ENCODE data around the gene RIT1.

GRCh38 chr1:155858800-155859233, 52.3 kb downstream of the RIT1 start:
- TF ChIP-seq CTCF (IDR thresholded peaks at IDR 0.05; ENCODE audit: low read depth, low read length, poor library complexity, severe bottlenecking) = no peak
- no peak for TF ChIP-seq EZH2phosphoT487 (IDR thresholded peaks at IDR 0.05; ENCODE audit: borderline replicate concordance, low read length)

Data from DOHH2 (cell line).